GM12873 (cell line): ENCODE measurements around the gene RARA.

Experiments
- TF ChIP-seq, protein P1 (sequence below): IDR thresholded peaks from 2 replicates; pipeline ENCODE4 v1.5.1; 2012; ENCODE audit warnings: low read depth, mild to moderate bottlenecking, moderate library complexity, low read length, control low read depth; ENCODE audit not compliant: insufficient read depth; ENCODE audit errors: missing control alignments

The RARA gene

DNA sequence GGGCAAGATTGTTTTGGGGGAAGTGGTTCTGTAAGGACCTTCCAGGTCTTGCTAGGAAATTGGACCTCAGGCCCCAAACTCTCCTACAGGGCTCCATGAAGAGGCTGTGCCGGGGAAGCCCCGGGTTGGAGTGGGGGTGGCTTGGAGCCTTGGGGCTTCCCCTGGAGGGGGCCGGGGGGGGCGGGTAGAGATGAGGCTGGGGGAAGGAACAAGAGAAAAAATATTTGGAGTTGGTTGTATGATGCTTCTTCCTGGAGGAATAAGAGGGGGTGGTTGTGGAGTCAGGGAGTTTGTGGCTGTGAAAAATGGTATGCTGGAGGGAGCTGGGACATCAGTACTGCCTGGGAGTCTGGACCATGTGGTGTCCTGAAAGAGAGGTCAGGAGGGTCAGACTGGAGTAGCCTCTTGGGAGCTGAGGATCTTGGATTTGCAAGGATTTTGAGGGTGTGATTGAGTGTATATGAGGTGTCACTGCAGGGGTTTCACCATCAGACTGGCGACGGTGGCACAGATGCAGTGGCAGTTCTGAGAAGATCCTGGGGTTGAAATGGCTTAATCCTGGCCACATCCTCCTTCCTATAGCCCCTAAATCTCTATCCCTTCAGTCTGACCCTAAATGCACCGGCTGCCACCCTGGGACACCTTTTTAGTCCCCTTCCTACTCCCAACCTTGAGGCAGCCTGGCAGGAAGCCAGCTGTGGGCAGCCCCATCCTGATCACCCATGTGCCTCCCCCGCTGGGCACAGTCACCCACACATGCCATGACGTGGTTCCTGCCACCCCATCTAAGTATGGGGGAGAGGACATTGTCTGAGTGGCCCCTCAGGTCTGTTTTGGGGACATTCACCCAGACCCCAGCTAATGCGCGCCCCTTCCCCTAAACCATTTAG lies 10.9 kb downstream of the RARA start:
- TF ChIP-seq, protein P1, sequence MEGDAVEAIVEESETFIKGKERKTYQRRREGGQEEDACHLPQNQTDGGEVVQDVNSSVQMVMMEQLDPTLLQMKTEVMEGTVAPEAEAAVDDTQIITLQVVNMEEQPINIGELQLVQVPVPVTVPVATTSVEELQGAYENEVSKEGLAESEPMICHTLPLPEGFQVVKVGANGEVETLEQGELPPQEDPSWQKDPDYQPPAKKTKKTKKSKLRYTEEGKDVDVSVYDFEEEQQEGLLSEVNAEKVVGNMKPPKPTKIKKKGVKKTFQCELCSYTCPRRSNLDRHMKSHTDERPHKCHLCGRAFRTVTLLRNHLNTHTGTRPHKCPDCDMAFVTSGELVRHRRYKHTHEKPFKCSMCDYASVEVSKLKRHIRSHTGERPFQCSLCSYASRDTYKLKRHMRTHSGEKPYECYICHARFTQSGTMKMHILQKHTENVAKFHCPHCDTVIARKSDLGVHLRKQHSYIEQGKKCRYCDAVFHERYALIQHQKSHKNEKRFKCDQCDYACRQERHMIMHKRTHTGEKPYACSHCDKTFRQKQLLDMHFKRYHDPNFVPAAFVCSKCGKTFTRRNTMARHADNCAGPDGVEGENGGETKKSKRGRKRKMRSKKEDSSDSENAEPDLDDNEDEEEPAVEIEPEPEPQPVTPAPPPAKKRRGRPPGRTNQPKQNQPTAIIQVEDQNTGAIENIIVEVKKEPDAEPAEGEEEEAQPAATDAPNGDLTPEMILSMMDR = no peak

DNA sequence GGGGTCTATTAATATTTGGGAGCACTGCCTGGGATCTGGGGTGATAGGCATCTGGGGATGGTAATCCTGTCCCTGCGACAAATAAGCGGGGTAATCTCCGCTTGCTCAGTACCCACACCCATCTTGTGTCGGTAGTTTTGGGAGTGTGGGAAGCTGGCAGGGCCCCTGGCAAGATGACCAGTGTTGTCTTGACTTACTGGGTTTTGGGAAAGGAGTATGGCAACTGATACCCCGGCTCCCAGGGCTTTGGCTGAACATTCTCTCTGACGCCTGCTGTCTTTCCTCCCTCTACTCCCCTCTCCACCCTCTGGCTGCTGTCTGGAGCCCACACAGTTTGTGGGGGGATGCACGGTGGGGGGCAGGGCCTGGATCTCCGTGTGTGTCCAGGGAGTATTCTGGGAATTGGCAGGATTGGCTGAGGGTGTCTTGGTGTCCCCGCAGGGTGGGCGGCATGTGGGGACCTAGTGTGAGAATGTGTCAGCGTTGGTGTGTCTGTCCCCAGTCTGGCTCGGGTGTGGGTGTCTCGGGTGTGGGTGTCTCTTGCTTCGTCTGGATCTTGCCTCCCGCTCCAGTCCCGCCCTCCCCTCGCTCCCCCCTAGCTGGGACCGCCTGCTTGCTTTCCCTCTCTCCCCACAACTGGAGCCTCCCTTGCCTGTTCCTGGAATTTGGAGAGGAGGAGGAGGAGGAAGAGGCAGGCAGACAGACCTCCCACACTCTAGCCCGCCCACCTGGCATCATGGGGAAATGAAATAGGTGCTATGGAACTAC lies 12.0 kb downstream of the RARA start:
- TF ChIP-seq, protein P1 = no peak

DNA sequence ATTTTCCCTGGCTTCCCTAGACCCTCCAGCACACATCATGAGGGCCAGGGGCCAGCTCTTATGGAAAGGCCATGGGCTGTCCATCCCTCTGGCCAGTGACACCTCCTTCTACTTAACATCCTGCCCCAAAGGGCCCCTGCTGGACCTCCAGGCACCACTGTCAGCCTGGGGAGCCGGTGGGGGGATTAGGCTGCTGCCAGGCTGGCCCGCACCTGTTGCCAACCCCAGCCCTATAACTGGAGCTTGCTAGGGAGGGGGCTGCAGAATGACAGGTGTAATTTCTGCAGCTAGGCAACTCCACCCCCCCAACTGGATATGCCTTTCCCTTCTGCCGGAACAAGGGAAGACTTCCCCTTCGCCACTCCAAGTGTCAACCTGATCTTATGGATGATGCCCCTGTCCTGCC lies 12.5 kb downstream of the RARA start:
- TF ChIP-seq, protein P1 = no peak

DNA sequence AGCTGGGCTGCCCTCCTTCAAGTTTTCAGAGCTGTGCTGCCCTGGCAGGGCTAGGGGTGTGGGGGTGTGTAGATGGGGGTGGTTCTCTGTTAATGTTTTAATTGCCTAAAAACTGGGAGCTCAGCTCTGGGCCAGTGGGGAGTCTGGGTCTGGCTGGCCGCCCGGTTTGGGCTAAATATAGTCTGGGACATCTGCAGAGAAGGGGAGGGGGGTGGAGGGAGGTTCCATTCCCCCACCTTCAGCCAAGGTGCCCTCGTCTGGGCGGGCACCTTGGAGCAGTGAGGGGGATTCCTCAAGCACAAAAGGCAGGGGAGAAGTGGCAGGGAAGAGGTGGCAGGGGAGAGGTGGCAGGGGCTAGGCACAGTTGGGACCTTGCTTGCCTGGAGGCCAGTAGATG lies 13.0 kb downstream of the RARA start:
- TF ChIP-seq, protein P1 = no peak

DNA sequence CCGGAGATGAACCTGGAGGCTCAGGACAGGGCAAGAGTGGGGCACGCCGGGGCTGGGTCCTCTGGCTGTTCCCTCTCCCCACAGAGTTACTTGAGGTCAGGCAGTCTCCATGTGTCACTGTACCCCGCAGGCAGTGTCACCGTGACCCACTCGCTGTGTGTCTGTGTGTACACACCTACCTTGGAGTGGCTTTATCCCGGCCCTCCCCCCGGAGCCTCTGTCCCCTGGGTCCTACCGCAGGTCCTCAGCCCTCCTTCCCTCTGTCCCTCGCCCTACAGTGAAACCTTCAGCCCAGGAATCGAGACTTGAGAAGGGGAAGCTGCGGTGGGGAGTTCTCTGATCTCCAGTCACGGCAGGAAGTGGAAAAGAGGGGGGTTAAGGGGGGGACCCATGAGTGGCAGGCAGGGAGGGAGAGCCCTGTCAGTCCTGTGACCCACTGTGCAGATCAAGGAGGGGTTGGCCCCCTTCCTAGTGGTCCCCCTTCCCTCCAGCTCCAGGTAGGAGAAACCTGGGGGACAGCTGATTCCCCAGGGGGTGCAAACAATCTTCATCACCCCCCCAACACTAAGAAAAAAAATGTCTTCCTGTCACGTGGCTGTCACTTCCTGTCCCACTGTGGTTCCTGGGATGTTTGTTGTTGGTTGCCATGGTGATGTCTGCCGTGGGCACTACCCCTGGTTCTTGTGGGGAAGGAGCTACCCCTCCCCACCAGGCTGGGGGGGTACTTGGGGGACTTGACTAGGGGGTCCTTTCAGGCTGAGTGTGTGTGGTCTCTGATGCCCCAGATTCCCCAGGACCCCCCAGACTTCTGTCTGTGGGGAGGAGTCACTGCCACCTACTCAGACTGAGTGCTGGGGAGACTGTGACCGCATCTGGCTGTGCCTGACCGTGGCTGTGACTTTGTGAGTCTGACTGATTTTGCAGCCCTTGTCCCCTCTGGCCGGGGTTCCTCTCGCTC lies 13.7 kb downstream of the RARA start:
- TF ChIP-seq, protein P1 = no peak

DNA sequence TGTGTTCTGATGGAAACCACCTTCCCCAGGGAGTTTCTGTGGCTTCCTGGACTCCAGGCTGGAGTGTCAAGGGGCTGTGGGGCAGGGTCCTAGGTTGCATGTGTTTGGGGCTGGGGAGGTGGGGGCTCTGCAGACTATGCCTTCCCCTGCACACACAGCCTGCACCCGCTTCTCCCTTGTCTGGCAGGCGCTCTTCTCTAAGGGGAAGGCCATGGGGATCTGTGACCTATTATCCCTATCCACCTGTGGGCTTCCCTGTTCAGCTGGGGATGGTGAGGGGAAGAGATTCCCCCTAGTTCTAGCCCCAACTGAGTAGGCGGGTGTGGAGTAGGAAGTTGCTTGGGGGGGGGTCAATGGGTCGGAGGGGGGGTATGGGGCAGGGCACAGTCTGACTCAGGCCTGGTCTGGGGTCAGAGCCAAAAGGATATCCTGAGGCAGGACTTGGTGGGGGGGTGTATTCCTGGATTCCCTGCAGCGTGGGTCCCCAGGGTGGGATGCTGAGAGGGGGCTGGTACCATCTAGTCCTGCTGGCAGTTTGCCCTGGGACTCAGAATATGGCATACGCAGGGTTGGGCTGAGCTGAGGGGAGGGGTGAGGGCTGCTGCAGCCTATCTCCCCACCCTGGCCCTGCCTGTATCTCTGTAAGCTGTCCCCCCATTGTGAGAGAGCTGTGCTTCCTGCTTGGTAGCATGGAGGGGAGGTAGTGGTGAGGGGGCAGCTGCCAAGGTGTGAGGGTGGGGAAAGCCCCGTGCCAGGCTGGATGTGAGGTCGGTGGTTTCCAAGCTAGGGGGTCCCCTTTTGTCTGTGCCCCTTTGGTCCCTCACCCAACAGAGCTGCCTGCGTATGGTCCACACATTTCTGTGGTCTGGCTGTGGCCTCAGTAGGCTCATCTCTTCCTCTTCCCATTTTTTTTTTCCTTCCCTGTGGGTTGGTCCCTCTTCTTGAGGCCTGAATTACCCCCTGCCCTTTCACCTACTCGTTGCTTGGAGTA lies 14.7 kb downstream of the RARA start:
- TF ChIP-seq, protein P1 = no peak
